Hepatocyte (in vitro differentiated cells): ENCODE measurements around the gene PEX12.

Experiments
- EZH2phosphoT487 ChIP-seq: fragments of 200-600 bp; sonication (generic); IDR thresholded peaks from one replicate; pipeline ENCODE4 v1.6.1; 2018; ENCODE audit warnings: antibody characterized with exemption, mild to moderate bottlenecking, low read depth, moderate library complexity; ENCODE audit not compliant: unreplicated experiment, severe bottlenecking
- TF ChIP-seq, protein P1 (sequence below): fragments of 200-600 bp; sonication (generic); IDR thresholded peaks from 2 replicates; pipeline ENCODE4 v1.5.1; 2016; ENCODE audit warnings: antibody characterized with exemption, mild to moderate bottlenecking; ENCODE audit not compliant: poor library complexity

DNA sequence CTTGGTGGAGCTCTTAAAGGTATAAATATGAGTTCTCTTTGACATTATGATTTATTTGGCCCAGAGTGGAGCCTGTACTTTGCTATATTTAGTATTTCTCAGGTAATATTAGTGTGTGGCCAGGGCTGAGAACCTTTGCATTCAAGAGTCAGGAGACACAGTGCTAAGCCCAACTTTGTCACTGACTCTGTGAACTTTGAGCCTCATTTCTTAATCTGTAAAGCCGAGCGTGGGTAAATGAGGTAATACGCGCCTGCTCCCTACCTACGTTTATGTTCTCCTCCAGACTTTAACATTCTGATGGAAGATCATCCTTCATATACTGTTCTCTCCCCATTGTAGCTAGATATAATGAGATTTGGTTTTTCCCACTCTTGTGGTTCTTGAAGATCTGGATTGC lies 19.2 kb upstream of the PEX12 start:
- TF ChIP-seq, protein P1, sequence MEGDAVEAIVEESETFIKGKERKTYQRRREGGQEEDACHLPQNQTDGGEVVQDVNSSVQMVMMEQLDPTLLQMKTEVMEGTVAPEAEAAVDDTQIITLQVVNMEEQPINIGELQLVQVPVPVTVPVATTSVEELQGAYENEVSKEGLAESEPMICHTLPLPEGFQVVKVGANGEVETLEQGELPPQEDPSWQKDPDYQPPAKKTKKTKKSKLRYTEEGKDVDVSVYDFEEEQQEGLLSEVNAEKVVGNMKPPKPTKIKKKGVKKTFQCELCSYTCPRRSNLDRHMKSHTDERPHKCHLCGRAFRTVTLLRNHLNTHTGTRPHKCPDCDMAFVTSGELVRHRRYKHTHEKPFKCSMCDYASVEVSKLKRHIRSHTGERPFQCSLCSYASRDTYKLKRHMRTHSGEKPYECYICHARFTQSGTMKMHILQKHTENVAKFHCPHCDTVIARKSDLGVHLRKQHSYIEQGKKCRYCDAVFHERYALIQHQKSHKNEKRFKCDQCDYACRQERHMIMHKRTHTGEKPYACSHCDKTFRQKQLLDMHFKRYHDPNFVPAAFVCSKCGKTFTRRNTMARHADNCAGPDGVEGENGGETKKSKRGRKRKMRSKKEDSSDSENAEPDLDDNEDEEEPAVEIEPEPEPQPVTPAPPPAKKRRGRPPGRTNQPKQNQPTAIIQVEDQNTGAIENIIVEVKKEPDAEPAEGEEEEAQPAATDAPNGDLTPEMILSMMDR = no peak
- no peak for TF ChIP-seq EZH2phosphoT487
